Coronary artery (tissue), 2 donors: Measurements from ENCODE around the gene S100P.
A peak's percentile ranks its signal among the peaks of the same experiment; 100 is the strongest.

ENCODE experiments used
- DNase-seq: peaks from one replicate; pipeline ENCODE4 v3.0.0-alpha.2; 2017; ENCODE audit warnings: low spot score
- H3K27ac ChIP-seq, 2 donors: fragments of 200-600 bp; sonication (generic); one replicate each; pipeline ENCODE4 v1.5.1; 2016 to 2019
- H3K4me3 ChIP-seq: fragments of 200-600 bp; sonication (generic); 2 replicates; pipeline ENCODE4 v1.5.1; 2016; ENCODE audit warnings: mild to moderate bottlenecking, moderate library complexity
- CTCF ChIP-seq: fragments of 200-600 bp; sonication (generic); IDR thresholded peaks from one replicate; pipeline ENCODE4 v1.5.1; 2019; ENCODE audit warnings: antibody characterized with exemption

The S100P gene

GRCh38 chr4:6692806-6693205 is 872 bp upstream of the S100P start:
- DNase-seq = no peak
- TF ChIP-seq CTCF = no peak
- Histone ChIP-seq H3K4me3 (no peak overlapping the region), H3K27ac (no peak overlapping the region)

GRCh38 chr4:6694177-6694901 is 661 bp downstream of the S100P start:
- Histone ChIP-seq H3K4me3 (no peak overlapping the region), H3K27ac (no peak overlapping the region)
- DNase-seq = no peak
- no peak for TF ChIP-seq CTCF

GRCh38 chr4:6695660-6696610 is 2.3 kb downstream of the S100P start:
- Histone ChIP-seq H3K27ac (peak overlapping the region in 1 of 2 donors; percentile 36), H3K4me3 (no peak overlapping the region)
- no peak for TF ChIP-seq CTCF

GRCh38 chr4:6696611-6697010 is 2.9 kb downstream of the S100P start:
- no peak for DNase-seq
- Histone ChIP-seq H3K27ac (peak overlapping the region in 1 of 2 donors; percentile 36), H3K4me3 (no peak overlapping the region)
- TF ChIP-seq CTCF = no peak

More at GRCh38 chr4:6695660-6696610, 2.3 kb downstream of the S100P start:
- DNase-seq = no peak

- Histone ChIP-seq H3K4me3 (no peak overlapping the region), H3K27ac (no peak overlapping the region)
- no peak for TF ChIP-seq CTCF
- no peak for DNase-seq
Observed at GRCh38 chr4:6697131-6697530, 3.5 kb downstream of the S100P start.

GRCh38 chr4:6699388-6699787 is 5.7 kb downstream of the S100P start:
- H3K4me3 ChIP-seq = no peak overlapping the region
- no peak for DNase-seq
- H3K27ac ChIP-seq = no peak overlapping the region
- no peak for TF ChIP-seq CTCF
